Liver (tissue), 3 donors: ENCODE data around the gene THSD4.

ENCODE experiments used
- CTCF ChIP-seq: fragments of 150-350 bp; IDR thresholded peaks from 2 replicates; pipeline ENCODE4 v1.5.1; 2017; ENCODE audit warnings: improper control_type of control experiment, low read depth, low read length; ENCODE audit not compliant: missing input control
- EGR1 ChIP-seq, 2 donors: IDR thresholded peaks; 2 replicates each; pipeline ENCODE4 v1.6.1; 2016 to 2018; ENCODE audit warnings: antibody characterized with exemption in 2 of 2, low read depth in 2 of 2
- FOXA1 ChIP-seq: IDR thresholded peaks from 2 replicates; pipeline ENCODE4 v1.6.1; 2016; ENCODE audit warnings: antibody characterized with exemption
- MAX ChIP-seq: IDR thresholded peaks from 2 replicates; pipeline ENCODE4 v1.6.1; 2016; ENCODE audit warnings: antibody characterized with exemption
- RAD21 ChIP-seq, 2 donors: IDR thresholded peaks; 2 replicates each; pipeline ENCODE4 v1.6.1; 2016; ENCODE audit warnings: antibody characterized with exemption in 2 of 2, mild to moderate bottlenecking in 2 of 2
- REST ChIP-seq: IDR thresholded peaks from 2 replicates; pipeline ENCODE4 v1.6.1; 2016; ENCODE audit warnings: antibody characterized with exemption, mild to moderate bottlenecking
- donor health status: healthy.
- donor health status: healthy.

- TF ChIP-seq MAX (no peak), REST (no peak), CTCF (no peak), FOXA1 (no peak), EGR1 (IDR thresholded peaks at IDR 0.05; ENCODE audit: low read depth in 2 of 2) (no peak), RAD21 (IDR thresholded peaks at IDR 0.05) (no peak)
Observed at GRCh38 chr15:71186267-71186666, 71.0 kb downstream of the THSD4 start.
